Effector memory CD8-positive, alpha-beta T cell (primary cell): ENCODE data around the gene DHRS12.

Experiments used
- ATAC-seq: fragments of 150-1000 bp; cut with Tn5 transposase; replicated peaks from 2 replicates; pipeline ENCODE4 v1.10.0; 2021; ENCODE audit warnings: mild to moderate bottlenecking, moderate library complexity
- DNase-seq, 3 experiments: peaks; one replicate each; pipeline ENCODE4 v3.0.0; 2021
- H3K27ac Mint-ChIP-seq, 2 donors: one replicate each; pipeline ENCODE4 v1.8.0; 2022; ENCODE audit warnings: mild to moderate bottlenecking in 2 of 2, mixed read lengths in 2 of 2, moderate library complexity in 2 of 2
- H3K27me3 Mint-ChIP-seq, 2 donors: one replicate each; pipeline ENCODE4 v1.8.0; 2022; ENCODE audit warnings: mixed read lengths in 2 of 2
- H3K36me3 Mint-ChIP-seq: one replicate; pipeline ENCODE4 v1.8.0; 2022; ENCODE audit warnings: mild to moderate bottlenecking, moderate library complexity, mixed read lengths; ENCODE audit not compliant: insufficient read depth
- H3K4me1 Mint-ChIP-seq, 2 donors: one replicate each; pipeline ENCODE4 v1.8.0; 2022; ENCODE audit warnings: low read depth in 2 of 2, mixed read lengths in 2 of 2
- H3K4me3 Mint-ChIP-seq, 2 donors: one replicate each; pipeline ENCODE4 v1.8.0; 2022; ENCODE audit warnings: mild to moderate bottlenecking in 2 of 2, mixed read lengths in 2 of 2, moderate library complexity in 2 of 2
- H3K9me3 Mint-ChIP-seq, 2 donors: one replicate each; pipeline ENCODE4 v1.8.0; 2022; ENCODE audit warnings: mixed read lengths in 2 of 2

Gene DHRS12

GRCh38 chr13:51797664-51798488 lies 6.1 kb downstream of the DHRS12 start:
- H3K36me3 Mint-ChIP-seq: peaks cover 19% of the 10 kb centered on the region
- no peak overlapping the region for H3K4me3 Mint-ChIP-seq
- peak; percentile 38 to 55 (median 54) for DNase-seq
- no peaks in the 10 kb centered on the region for H3K27me3 Mint-ChIP-seq
- peak overlapping the region; percentile 51 to 68 for H3K27ac Mint-ChIP-seq
- peaks cover 9 to 25% of the 10 kb centered on the region in 2 donors for H3K4me1 Mint-ChIP-seq
- H3K9me3 Mint-ChIP-seq: no peaks in the 10 kb centered on the region
- ATAC-seq: peak; percentile 33

GRCh38 chr13:51796546-51796945 lies 7.4 kb downstream of the DHRS12 start:
- peaks cover 11% of the 10 kb centered on the region for H3K36me3 Mint-ChIP-seq
- no peak for ATAC-seq
- DNase-seq: no peak
- no peaks in the 10 kb centered on the region for H3K9me3 Mint-ChIP-seq
- no peaks in the 10 kb centered on the region for H3K27me3 Mint-ChIP-seq
- no peak overlapping the region for H3K4me3 Mint-ChIP-seq
- peaks cover 0 to 16% of the 10 kb centered on the region in 2 donors for H3K4me1 Mint-ChIP-seq
- no peak overlapping the region for H3K27ac Mint-ChIP-seq

- Mint-ChIP-seq H3K4me1 (peaks cover 0 to 16% of the 10 kb centered on the region in 2 donors), H3K27ac (peak overlapping the region in 1 of 2 donors; percentile 41), H3K9me3 (no peaks in the 10 kb centered on the region)
Measured at GRCh38 chr13:51795419-51795818, 8.5 kb downstream of the DHRS12 start.

GRCh38 chr13:51794964-51795363 lies 9.0 kb downstream of the DHRS12 start:
- H3K9me3 Mint-ChIP-seq: no peaks in the 10 kb centered on the region
- H3K4me3 Mint-ChIP-seq: no peak overlapping the region
- no peaks in the 10 kb centered on the region for H3K27me3 Mint-ChIP-seq
- H3K4me1 Mint-ChIP-seq: peaks cover 0 to 16% of the 10 kb centered on the region in 2 donors
- DNase-seq: no peak
- ATAC-seq: no peak
- no peak overlapping the region for H3K27ac Mint-ChIP-seq
- peaks cover 11% of the 10 kb centered on the region for H3K36me3 Mint-ChIP-seq

More at GRCh38 chr13:51795419-51795818, 8.5 kb downstream of the DHRS12 start:
- no peak for ATAC-seq
- no peak for DNase-seq
- H3K4me3 Mint-ChIP-seq: no peak overlapping the region
- peaks cover 11% of the 10 kb centered on the region for H3K36me3 Mint-ChIP-seq
- H3K27me3 Mint-ChIP-seq: no peaks in the 10 kb centered on the region

- Mint-ChIP-seq H3K36me3 (peaks cover 12% of the 10 kb centered on the region), H3K27ac (peak overlapping the region in 1 of 2 donors; percentile 49), H3K9me3 (no peaks in the 10 kb centered on the region), H3K27me3 (no peaks in the 10 kb centered on the region), H3K4me1 (peaks cover 0 to 13% of the 10 kb centered on the region in 2 donors), H3K4me3 (no peak overlapping the region)
- DNase-seq: no peak
- ATAC-seq: no peak
Measured at GRCh38 chr13:51793570-51794271, 10.2 kb downstream of the DHRS12 start.

GRCh38 chr13:51786425-51787265 lies 17.3 kb downstream of the DHRS12 start:
- no peak for DNase-seq
- Mint-ChIP-seq H3K27ac (no peak overlapping the region), H3K4me1 (peaks cover 4 to 9% of the 10 kb centered on the region in 2 donors), H3K4me3 (no peak overlapping the region), H3K36me3 (peaks cover 10% of the 10 kb centered on the region), H3K9me3 (no peaks in the 10 kb centered on the region), H3K27me3 (no peaks in the 10 kb centered on the region)
- ATAC-seq: no peak

GRCh38 chr13:51785712-51786424 lies 18.1 kb downstream of the DHRS12 start:
- Mint-ChIP-seq H3K36me3 (peaks cover 13% of the 10 kb centered on the region), H3K4me1 (peaks cover 4 to 9% of the 10 kb centered on the region in 2 donors), H3K4me3 (no peak overlapping the region), H3K9me3 (no peaks in the 10 kb centered on the region), H3K27me3 (no peaks in the 10 kb centered on the region), H3K27ac (peak overlapping the region in 1 of 2 donors; percentile 28)
- no peak for DNase-seq
- peak; percentile 59 for ATAC-seq

- DNase-seq (no peak), ATAC-seq (no peak)
- Mint-ChIP-seq H3K36me3 (peaks cover 10% of the 10 kb centered on the region), H3K9me3 (no peaks in the 10 kb centered on the region), H3K4me3 (no peak overlapping the region), H3K27ac (peak overlapping the region in 1 of 2 donors; percentile 68), H3K4me1 (peaks cover 4 to 9% of the 10 kb centered on the region in 2 donors), H3K27me3 (no peaks in the 10 kb centered on the region)
Measured at GRCh38 chr13:51784097-51784496, 19.9 kb downstream of the DHRS12 start.

GRCh38 chr13:51783428-51784094 lies 20.4 kb downstream of the DHRS12 start:
- Mint-ChIP-seq H3K4me3 (no peak overlapping the region), H3K27me3 (no peaks in the 10 kb centered on the region)

GRCh38 chr13:51782026-51782710 lies 21.8 kb downstream of the DHRS12 start:
- no peaks in the 10 kb centered on the region for H3K9me3 Mint-ChIP-seq
- H3K27me3 Mint-ChIP-seq: no peaks in the 10 kb centered on the region
- ATAC-seq: no peak
- peaks cover 4 to 11% of the 10 kb centered on the region in 2 donors for H3K4me1 Mint-ChIP-seq
- DNase-seq: no peak
- no peak overlapping the region for H3K4me3 Mint-ChIP-seq
- peak overlapping the region; percentile 13 to 68 for H3K27ac Mint-ChIP-seq
- H3K36me3 Mint-ChIP-seq: peaks cover 6% of the 10 kb centered on the region

More at GRCh38 chr13:51783428-51784094, 20.4 kb downstream of the DHRS12 start:
- peaks cover 9% of the 10 kb centered on the region for H3K36me3 Mint-ChIP-seq
- peaks cover 4 to 9% of the 10 kb centered on the region in 2 donors for H3K4me1 Mint-ChIP-seq
- H3K9me3 Mint-ChIP-seq: no peaks in the 10 kb centered on the region
- H3K27ac Mint-ChIP-seq: peak overlapping the region in 1 of 2 donors; percentile 68
- DNase-seq (no peak), ATAC-seq (no peak)

GRCh38 chr13:51781246-51782022 lies 22.5 kb downstream of the DHRS12 start:
- no peaks in the 10 kb centered on the region for H3K9me3 Mint-ChIP-seq
- ATAC-seq (peak; percentile 56), DNase-seq (no peak)
- H3K27me3 Mint-ChIP-seq: no peaks in the 10 kb centered on the region
- H3K36me3 Mint-ChIP-seq: peaks cover 6% of the 10 kb centered on the region
- no peak overlapping the region for H3K4me3 Mint-ChIP-seq
- peaks cover 4 to 11% of the 10 kb centered on the region in 2 donors for H3K4me1 Mint-ChIP-seq
- H3K27ac Mint-ChIP-seq: peak overlapping the region; percentile 13 to 68
